Measurements from ENCODE around the gene MAP1LC3B2. TPM values are rescaled to one million over a fixed set of nuclear protein-coding genes. Genes with fewer than 3 reads are reported as not detected.

Gene MAP1LC3B2
- total and polyA plus RNA-seq, 2 of the 13 experiments (the other 11 are each of a cell fraction or from before 2014, with no cell fraction given): 0.60 to 2.2 TPM

DNA sequence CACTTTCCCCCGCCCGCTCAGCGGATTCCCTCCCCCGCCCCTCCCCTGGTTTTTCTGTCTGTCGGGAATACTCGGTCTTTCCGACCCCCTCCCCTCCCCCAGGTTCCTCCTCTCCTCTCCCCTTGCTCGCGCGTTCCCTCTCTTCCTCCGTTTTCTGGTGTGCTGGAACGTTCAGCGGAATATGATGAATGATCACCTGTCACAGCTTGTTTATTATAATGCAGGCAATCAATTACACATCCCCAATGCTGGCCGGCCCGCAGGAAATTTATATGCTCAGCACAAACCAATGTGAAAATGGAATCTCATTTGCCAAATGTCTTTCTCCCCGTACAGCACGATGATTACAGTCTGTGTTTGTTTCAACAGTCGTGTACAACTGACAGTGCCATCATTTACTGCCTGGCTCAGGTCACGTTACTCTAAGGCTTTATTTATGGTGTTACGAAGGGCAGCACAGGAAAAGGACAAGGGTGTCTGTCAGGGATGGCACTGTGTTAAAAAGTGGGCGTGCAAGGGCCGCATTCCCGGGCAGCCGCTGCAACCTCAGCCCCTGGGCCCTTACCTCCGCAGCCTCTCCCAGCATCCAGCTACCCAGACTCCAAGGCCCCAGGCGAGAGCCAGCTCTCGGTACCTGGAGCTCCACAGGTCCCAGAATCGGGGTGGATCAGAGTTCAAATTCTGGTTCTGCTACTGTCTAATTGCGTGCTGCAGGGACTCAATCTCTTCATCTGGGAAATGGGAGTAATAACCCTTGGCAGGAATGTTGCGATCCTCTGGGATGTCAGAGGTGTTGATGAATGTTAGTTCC lies 24.7 kb upstream of the MAP1LC3B2 start:
- no peak overlapping the region; a peak in 2 of 6 replicates for H3K4me3 ChIP-seq (replicated peaks in 1 of 3; ENCODE audit: insufficient read depth in 1 of 3, low read depth in 2 of 3, low read length in 3 of 3)
- H3K36me3 ChIP-seq (replicated peaks in 1 of 2; ENCODE audit: control insufficient read depth in 1 of 2, insufficient read depth in 2 of 2, low read length in 2 of 2): no peaks in the 10 kb centered on the region
- ATAC-seq (no peak), FAIRE-seq (no peak), DNase-seq (ENCODE audit: low spot score) (no peak)
- peaks cover 8 to 60% of the 10 kb centered on the region in 2 experiments; a peak in 4 of 5 replicates for H3K27me3 ChIP-seq (ENCODE audit: control insufficient read depth in 1 of 2, insufficient read depth in 2 of 2, low read length in 2 of 2)
- H3K4me1 ChIP-seq (ENCODE audit: insufficient read depth, low read length): peaks cover 10% of the 10 kb centered on the region
- 14% methylated on average over 28 of the region's 30 CpGs for WGBS (ENCODE audit: low lambda C conversion rate)
- H3K4me2 ChIP-seq (ENCODE audit: low read depth, low read length): peak overlapping the region; percentile 19; the same call in 1 of the 2 replicates
- ChIA-PET CTCF (ENCODE audit: low intra/inter-chr PET ratio, low total read pairs) (no interaction called here), POLR2A (no interaction called here)
- H3K9me3 ChIP-seq (ENCODE audit: low read length): no peaks in the 10 kb centered on the region
- H3K27ac ChIP-seq (ENCODE audit: extremely low read length, insufficient read depth, low read length): no peak overlapping the region
- peak; percentile 78 for TF ChIP-seq ZNF629 (CRISPR knock-in tag; conservative IDR thresholded peaks at IDR 0.05)
- TF ChIP-seq HNRNPH1 (optimal IDR thresholded peaks at IDR 0.05; ENCODE audit: low read depth, low read length): no peak
- no peak overlapping the region for H2AFZ ChIP-seq (ENCODE audit: low read length)
- intact Hi-C loops (cut with micrococcal nuclease; ENCODE audit: unreplicated experiment) (no loop called here), in situ Hi-C loops (cut with HindIII; ENCODE audit: extremely low pct_ligation_motif_present, low pct_unique_long_range_greater_than_20kb) (no loop called here)
- no peaks in the 10 kb centered on the region for H4K20me1 ChIP-seq (ENCODE audit: insufficient read depth, low read length)
- H3K79me2 ChIP-seq (ENCODE audit: insufficient read depth, low read length): no peaks in the 10 kb centered on the region
- no peak overlapping the region for H3K9ac ChIP-seq (ENCODE audit: insufficient read depth, low read depth, low read length)
- no TSS peak for BruUV-seq (replicated peaks)

- ATAC-seq (no peak), DNase-seq (ENCODE audit: low spot score) (no peak), FAIRE-seq (no peak)
- Histone ChIP-seq H3K4me3 (replicated peaks in 1 of 3; ENCODE audit: insufficient read depth in 1 of 3, low read depth in 2 of 3, low read length in 3 of 3) (no peak overlapping the region), H3K27me3 (ENCODE audit: control insufficient read depth in 1 of 2, insufficient read depth in 2 of 2, low read length in 2 of 2) (peaks cover 8 to 61% of the 10 kb centered on the region in 2 experiments; a peak in 4 of 5 replicates), H3K27ac (ENCODE audit: extremely low read length, insufficient read depth, low read length) (no peak overlapping the region), H3K79me2 (ENCODE audit: insufficient read depth, low read length) (no peaks in the 10 kb centered on the region), H3K4me1 (ENCODE audit: insufficient read depth, low read length) (0 out of 2 replicates have a peak, but pooled peaks cover 9% of the 10 kb centered on the region), H3K4me2 (ENCODE audit: low read depth, low read length) (no peak overlapping the region), H3K9me3 (ENCODE audit: low read length) (no peaks in the 10 kb centered on the region), H3K9ac (ENCODE audit: insufficient read depth, low read depth, low read length) (no peak overlapping the region), H4K20me1 (ENCODE audit: insufficient read depth, low read length) (no peaks in the 10 kb centered on the region; the same call in 1 of the 2 replicates), H2AFZ (ENCODE audit: low read length) (no peak overlapping the region), H3K36me3 (replicated peaks in 1 of 2; ENCODE audit: control insufficient read depth in 1 of 2, insufficient read depth in 2 of 2, low read length in 2 of 2) (no peaks in the 10 kb centered on the region)
- no peak for TF ChIP-seq FOXJ3 (CRISPR knock-in tag; IDR thresholded peaks at IDR 0.05; ENCODE audit: borderline replicate concordance)
- TF ChIP-seq ZNF772 (CRISPR knock-in tag; IDR thresholded peaks at IDR 0.05): no peak
- TF ChIP-seq, protein P1, sequence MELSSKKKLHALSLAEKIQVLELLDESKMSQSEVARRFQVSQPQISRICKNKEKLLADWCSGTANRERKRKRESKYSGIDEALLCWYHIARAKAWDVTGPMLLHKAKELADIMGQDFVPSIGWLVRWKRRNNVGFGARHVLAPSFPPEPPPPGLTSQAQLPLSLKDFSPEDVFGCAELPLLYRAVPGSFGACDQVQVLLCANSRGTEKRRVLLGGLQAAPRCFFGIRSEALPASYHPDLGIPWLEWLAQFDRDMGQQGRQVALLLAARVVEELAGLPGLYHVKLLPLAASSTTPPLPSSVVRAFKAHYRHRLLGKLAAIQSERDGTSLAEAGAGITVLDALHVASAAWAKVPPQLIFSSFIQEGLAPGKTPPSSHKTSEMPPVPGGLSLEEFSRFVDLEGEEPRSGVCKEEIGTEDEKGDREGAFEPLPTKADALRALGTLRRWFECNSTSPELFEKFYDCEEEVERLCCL (CRISPR knock-in tag; IDR thresholded peaks at IDR 0.05; ENCODE audit: borderline replicate concordance): no peak
- TF ChIP-seq ZBTB42 (CRISPR knock-in tag; IDR thresholded peaks at IDR 0.05): no peak
- TF ChIP-seq, protein P2, sequence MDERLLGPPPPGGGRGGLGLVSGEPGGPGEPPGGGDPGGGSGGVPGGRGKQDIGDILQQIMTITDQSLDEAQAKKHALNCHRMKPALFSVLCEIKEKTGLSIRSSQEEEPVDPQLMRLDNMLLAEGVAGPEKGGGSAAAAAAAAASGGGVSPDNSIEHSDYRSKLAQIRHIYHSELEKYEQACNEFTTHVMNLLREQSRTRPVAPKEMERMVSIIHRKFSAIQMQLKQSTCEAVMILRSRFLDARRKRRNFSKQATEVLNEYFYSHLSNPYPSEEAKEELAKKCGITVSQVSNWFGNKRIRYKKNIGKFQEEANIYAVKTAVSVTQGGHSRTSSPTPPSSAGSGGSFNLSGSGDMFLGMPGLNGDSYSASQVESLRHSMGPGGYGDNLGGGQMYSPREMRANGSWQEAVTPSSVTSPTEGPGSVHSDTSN (CRISPR knock-in tag; IDR thresholded peaks at IDR 0.05): no peak
- in situ Hi-C loops (cut with HindIII; ENCODE audit: extremely low pct_ligation_motif_present, low pct_unique_long_range_greater_than_20kb): no loop called here
- ChIA-PET CTCF (ENCODE audit: low intra/inter-chr PET ratio, low total read pairs) (no interaction called here), POLR2A (no interaction called here)
- WGBS (ENCODE audit: low lambda C conversion rate): 48% methylated on average over 5 of the region's 5 CpGs
- intact Hi-C loops (cut with micrococcal nuclease; ENCODE audit: unreplicated experiment): no loop called here
- BruUV-seq (replicated peaks): no TSS peak
These were observed 23.9 kb upstream of the MAP1LC3B2 start for GRCh38 chr12:116535241-116535640.
